ENCODE results near the gene PTPRU. TPM values are rescaled to one million over a fixed set of nuclear protein-coding genes. Genes with fewer than 3 reads are reported as not detected.

PTPRU gene
- total RNA-seq, 1 donor: 9.4 TPM

GRCh38 chr1:29338908-29339575, 102.7 kb downstream of the PTPRU start:
- H2AFZ ChIP-seq (ENCODE audit: low read length): no peak overlapping the region
- H3K79me2 ChIP-seq (ENCODE audit: insufficient read depth, low read length): no peaks in the 10 kb centered on the region
- H3K4me3 ChIP-seq (ENCODE audit: insufficient read depth, low read length): no peak overlapping the region
- H3K4me1 ChIP-seq (ENCODE audit: insufficient read depth, low read length): no peaks in the 10 kb centered on the region
- TF ChIP-seq CTCF (IDR thresholded peaks at IDR 0.05; ENCODE audit: extremely low read depth, low read depth, low read length): no peak
- H3K4me2 ChIP-seq (ENCODE audit: insufficient read depth, low read length): no peak overlapping the region
- H3K27me3 ChIP-seq (ENCODE audit: insufficient read depth, low read length): peaks cover 31% of the 10 kb centered on the region
- no peak for DNase-seq (ENCODE audit: insufficient read length, low spot score, missing footprints)
- no peaks in the 10 kb centered on the region for H4K20me1 ChIP-seq (ENCODE audit: insufficient read depth, low read length)
- H3K9me3 ChIP-seq (ENCODE audit: low read depth, low read length): no peaks in the 10 kb centered on the region
- no peaks in the 10 kb centered on the region for H3K36me3 ChIP-seq (ENCODE audit: insufficient read depth, low read length)
- no peak overlapping the region for H3K27ac ChIP-seq (ENCODE audit: low read depth, low read length)

GRCh38 chr1:29341936-29342335, 105.6 kb downstream of the PTPRU start:
- H3K36me3 ChIP-seq (ENCODE audit: insufficient read depth, low read length): no peaks in the 10 kb centered on the region
- H3K9me3 ChIP-seq (ENCODE audit: low read depth, low read length): no peaks in the 10 kb centered on the region
- H3K79me2 ChIP-seq (ENCODE audit: insufficient read depth, low read length): no peaks in the 10 kb centered on the region
- H3K4me3 ChIP-seq (ENCODE audit: insufficient read depth, low read length): no peak overlapping the region
- H3K4me2 ChIP-seq (ENCODE audit: insufficient read depth, low read length): no peak overlapping the region
- peak; percentile 32 for DNase-seq (ENCODE audit: insufficient read length, low spot score, missing footprints)
- peak; percentile 31 for TF ChIP-seq CTCF (IDR thresholded peaks at IDR 0.05; ENCODE audit: extremely low read depth, low read depth, low read length)
- H4K20me1 ChIP-seq (ENCODE audit: insufficient read depth, low read length): no peaks in the 10 kb centered on the region
- H3K27me3 ChIP-seq (ENCODE audit: insufficient read depth, low read length): peaks cover 27% of the 10 kb centered on the region
- no peaks in the 10 kb centered on the region for H3K4me1 ChIP-seq (ENCODE audit: insufficient read depth, low read length)
- H2AFZ ChIP-seq (ENCODE audit: low read length): no peak overlapping the region
- no peak overlapping the region for H3K27ac ChIP-seq (ENCODE audit: low read depth, low read length)

GRCh38 chr1:29342351-29342750, 106.0 kb downstream of the PTPRU start:
- no peaks in the 10 kb centered on the region for H4K20me1 ChIP-seq (ENCODE audit: insufficient read depth, low read length)
- no peaks in the 10 kb centered on the region for H3K79me2 ChIP-seq (ENCODE audit: insufficient read depth, low read length)
- peaks cover 25% of the 10 kb centered on the region for H3K27me3 ChIP-seq (ENCODE audit: insufficient read depth, low read length)
- no peaks in the 10 kb centered on the region for H3K4me1 ChIP-seq (ENCODE audit: insufficient read depth, low read length)
- no peaks in the 10 kb centered on the region for H3K36me3 ChIP-seq (ENCODE audit: insufficient read depth, low read length)
- H3K4me2 ChIP-seq (ENCODE audit: insufficient read depth, low read length): no peak overlapping the region
- no peak overlapping the region for H2AFZ ChIP-seq (ENCODE audit: low read length)
- no peaks in the 10 kb centered on the region for H3K9me3 ChIP-seq (ENCODE audit: low read depth, low read length)
- no peak for TF ChIP-seq CTCF (IDR thresholded peaks at IDR 0.05; ENCODE audit: extremely low read depth, low read depth, low read length)
- no peak overlapping the region for H3K27ac ChIP-seq (ENCODE audit: low read depth, low read length)
- H3K4me3 ChIP-seq (ENCODE audit: insufficient read depth, low read length): no peak overlapping the region
- no peak for DNase-seq (ENCODE audit: insufficient read length, low spot score, missing footprints)

- TF ChIP-seq CTCF (IDR thresholded peaks at IDR 0.05; ENCODE audit: extremely low read depth, low read depth, low read length): no peak
- Histone ChIP-seq H3K79me2 (ENCODE audit: insufficient read depth, low read length) (no peaks in the 10 kb centered on the region), H3K36me3 (ENCODE audit: insufficient read depth, low read length) (no peaks in the 10 kb centered on the region), H3K4me1 (ENCODE audit: insufficient read depth, low read length) (no peaks in the 10 kb centered on the region), H3K9me3 (ENCODE audit: low read depth, low read length) (no peaks in the 10 kb centered on the region), H3K4me3 (ENCODE audit: insufficient read depth, low read length) (no peak overlapping the region), H4K20me1 (ENCODE audit: insufficient read depth, low read length) (no peaks in the 10 kb centered on the region), H3K4me2 (ENCODE audit: insufficient read depth, low read length) (no peak overlapping the region), H3K27ac (ENCODE audit: low read depth, low read length) (no peak overlapping the region), H3K27me3 (ENCODE audit: insufficient read depth, low read length) (peaks cover 25% of the 10 kb centered on the region), H2AFZ (ENCODE audit: low read length) (no peak overlapping the region)
- no peak for DNase-seq (ENCODE audit: insufficient read length, low spot score, missing footprints)
These were observed 106.7 kb downstream of the PTPRU start for GRCh38 chr1:29342983-29343382.

Data from osteoblast (primary cell).